Astrocyte of the spinal cord (primary cell): Measurements from ENCODE around the gene CWF19L2.

Experiments
- DNase-seq: peaks from one replicate; pipeline ENCODE4 v3.0.0; 2011; ENCODE audit warnings: low read depth, low spot score
- H3K4me3 ChIP-seq: 2 replicates; pipeline ENCODE4 v1.5.1; 2011; ENCODE audit warnings: low read depth, mild to moderate bottlenecking, low read length, moderate library complexity
- in situ Hi-C: cut with HindIII; loops from 2 replicates; pipeline ENCODE4 v1.10.0; 2017; ENCODE audit warnings: low sequenced_read_pairs
- TF ChIP-seq, protein P1 (sequence below): IDR thresholded peaks from 2 replicates; pipeline ENCODE4 v1.5.1; 2012; ENCODE audit warnings: low read depth, mild to moderate bottlenecking, low read length, inconsistent platforms

CWF19L2 gene

DNA sequence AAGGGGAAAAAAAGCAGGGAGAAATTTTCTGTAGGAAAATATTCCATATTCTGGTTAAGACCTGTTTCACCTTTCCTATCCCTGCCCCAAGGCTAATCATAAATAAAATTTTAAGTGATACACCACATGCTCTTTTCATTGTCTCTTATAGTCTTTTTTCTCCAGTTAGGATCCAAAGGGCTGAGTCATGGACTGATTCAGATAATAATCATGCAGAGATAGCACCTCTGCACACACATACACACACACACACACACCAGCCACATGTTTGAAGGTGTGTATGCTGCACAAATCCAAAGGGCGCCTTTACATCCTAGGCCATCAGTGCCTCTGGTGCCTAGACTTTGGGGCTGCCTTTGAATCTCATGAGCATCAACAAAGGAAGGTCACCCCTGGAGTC, 35.5 kb upstream of the CWF19L2 start:
- DNase-seq = peak; percentile 27
- H3K4me3 ChIP-seq = no peak overlapping the region
- in situ Hi-C loops = no loop called here
- TF ChIP-seq, protein P1, sequence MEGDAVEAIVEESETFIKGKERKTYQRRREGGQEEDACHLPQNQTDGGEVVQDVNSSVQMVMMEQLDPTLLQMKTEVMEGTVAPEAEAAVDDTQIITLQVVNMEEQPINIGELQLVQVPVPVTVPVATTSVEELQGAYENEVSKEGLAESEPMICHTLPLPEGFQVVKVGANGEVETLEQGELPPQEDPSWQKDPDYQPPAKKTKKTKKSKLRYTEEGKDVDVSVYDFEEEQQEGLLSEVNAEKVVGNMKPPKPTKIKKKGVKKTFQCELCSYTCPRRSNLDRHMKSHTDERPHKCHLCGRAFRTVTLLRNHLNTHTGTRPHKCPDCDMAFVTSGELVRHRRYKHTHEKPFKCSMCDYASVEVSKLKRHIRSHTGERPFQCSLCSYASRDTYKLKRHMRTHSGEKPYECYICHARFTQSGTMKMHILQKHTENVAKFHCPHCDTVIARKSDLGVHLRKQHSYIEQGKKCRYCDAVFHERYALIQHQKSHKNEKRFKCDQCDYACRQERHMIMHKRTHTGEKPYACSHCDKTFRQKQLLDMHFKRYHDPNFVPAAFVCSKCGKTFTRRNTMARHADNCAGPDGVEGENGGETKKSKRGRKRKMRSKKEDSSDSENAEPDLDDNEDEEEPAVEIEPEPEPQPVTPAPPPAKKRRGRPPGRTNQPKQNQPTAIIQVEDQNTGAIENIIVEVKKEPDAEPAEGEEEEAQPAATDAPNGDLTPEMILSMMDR = no peak

DNA sequence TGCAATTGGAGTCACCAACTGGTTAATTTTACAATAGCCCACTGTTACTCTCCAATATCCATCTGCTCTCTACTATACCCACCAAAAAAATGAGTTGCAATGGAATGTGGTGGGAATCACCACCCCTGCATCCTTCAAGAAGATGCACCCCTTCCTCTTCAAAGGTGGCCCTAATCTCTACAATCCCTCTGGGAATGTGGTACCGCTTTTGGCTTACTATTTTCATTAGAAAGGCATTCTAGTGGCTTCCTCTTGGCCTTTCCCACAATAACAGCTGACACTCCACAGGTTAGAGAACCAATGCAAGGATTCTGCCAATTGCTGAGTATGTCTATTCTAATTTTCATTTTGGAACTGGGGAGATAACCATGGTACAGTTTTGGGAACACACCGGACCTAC, 33.2 kb upstream of the CWF19L2 start:
- DNase-seq = no peak
- TF ChIP-seq, protein P1 = no peak
- no peak overlapping the region for H3K4me3 ChIP-seq
- in situ Hi-C loops = no loop called here

GRCh38 chr11:107482234-107482633, 24.6 kb upstream of the CWF19L2 start:
- H3K4me3 ChIP-seq = no peak overlapping the region
- TF ChIP-seq, protein P1 = no peak
- DNase-seq = no peak
- in situ Hi-C loops = no loop called here

DNA sequence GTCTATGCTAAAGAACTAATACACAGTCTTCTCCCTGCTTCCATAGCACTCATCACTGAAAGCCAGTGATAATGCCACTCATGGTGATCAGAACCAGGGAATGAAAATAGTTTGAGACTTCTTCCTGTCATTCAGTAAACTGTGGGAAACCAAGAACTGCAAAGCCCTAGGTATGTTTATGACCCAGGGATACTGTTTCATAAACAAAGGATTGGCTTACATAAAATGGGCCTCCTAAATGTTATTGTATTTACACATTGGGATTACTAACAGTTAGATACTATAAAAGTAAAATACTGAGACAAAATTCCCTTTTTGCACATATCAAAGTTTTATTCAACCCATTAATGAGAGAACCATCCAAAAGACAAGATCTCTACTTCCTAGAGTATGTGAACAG, 21.3 kb upstream of the CWF19L2 start:
- TF ChIP-seq, protein P1 = no peak
- in situ Hi-C loops = no loop called here
- no peak overlapping the region for H3K4me3 ChIP-seq
- DNase-seq = no peak

- in situ Hi-C loops = no loop called here
- no peak overlapping the region for H3K4me3 ChIP-seq
- TF ChIP-seq, protein P1 = no peak
- DNase-seq = no peak
These were observed 20.2 kb upstream of the CWF19L2 start for GRCh38 chr11:107477820-107478219.

DNA sequence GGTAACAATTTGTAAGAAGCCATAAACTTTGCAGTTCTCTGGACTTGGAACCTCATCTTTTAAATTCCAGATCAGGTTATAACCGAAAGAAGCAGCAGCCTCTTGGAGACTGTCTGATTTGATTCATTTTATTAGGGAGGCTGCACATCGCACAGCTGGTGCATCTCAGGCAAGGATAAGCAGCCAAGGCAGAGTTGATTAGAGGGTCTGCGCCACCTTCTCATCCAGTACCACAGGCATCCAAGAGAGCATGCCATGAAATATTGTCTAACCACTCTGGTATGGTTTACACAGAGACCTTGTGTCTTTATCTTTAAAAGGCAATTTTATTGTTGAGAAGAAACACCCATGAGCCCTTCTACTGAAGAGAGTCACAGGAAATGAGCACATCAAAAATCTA, 16.2 kb upstream of the CWF19L2 start:
- in situ Hi-C loops = no loop called here
- TF ChIP-seq, protein P1 = no peak
- no peak for DNase-seq
- H3K4me3 ChIP-seq = no peak overlapping the region

GRCh38 chr11:107472966-107473365, 15.3 kb upstream of the CWF19L2 start:
- no peak overlapping the region for H3K4me3 ChIP-seq
- DNase-seq = no peak
- in situ Hi-C loops = no loop called here
- TF ChIP-seq, protein P1 = no peak
